CD4-positive, alpha-beta T cell (primary cell): ENCODE measurements around the gene NCKAP5. TPM values are rescaled to one million over a fixed set of nuclear protein-coding genes. Genes with fewer than 3 reads are reported as not detected.

Experiments used
- ATAC-seq: fragments of 200-7000 bp; cut with Tn5 transposase; one replicate; pipeline ENCODE4 v1.10.0; 2022; ENCODE audit warnings: mild to moderate bottlenecking; ENCODE audit not compliant: poor library complexity
- CTCF ChIA-PET: fragments of 350-600 bp; sonication (Branson Sonifier 250); formaldehyde crosslinking; loops from one replicate; lab custom pipeline; 2021; ENCODE audit warnings: antibody characterized with exemption, inconsistent platforms; lab: Charles Lee
- POLR2A ChIA-PET: fragments of 350-600 bp; sonication (Branson Sonifier 250); formaldehyde crosslinking; loops from one replicate; lab custom pipeline; 2021; ENCODE audit warnings: antibody characterized with exemption, inconsistent platforms; lab: Charles Lee
- DNase-seq, 14 experiments: peaks; one replicate each; pipeline ENCODE4 v3.0.0-alpha.2; 2013 to 2020; ENCODE audit warnings: mixed read lengths in 2 of 14
- H3K27ac ChIP-seq, 2 donors: one replicate each; pipeline versions ENCODE4 v1.5.1 to v1.7.0; 2013; ENCODE audit warnings: low read length in 2 of 2, low read depth in 1 of 2, mild to moderate bottlenecking in 1 of 2
- H3K27me3 ChIP-seq, 2 experiments: 1 replicate in 1 of 2; 2 replicates in 1 of 2; pipeline versions ENCODE4 v1.6.1 to v1.7.0; 2013; ENCODE audit warnings: low read length in 2 of 2, control low read depth in 1 of 2, mild to moderate bottlenecking in 1 of 2, moderate library complexity in 1 of 2; ENCODE audit not compliant: insufficient read depth in 2 of 2, control insufficient read depth in 1 of 2
- H3K36me3 ChIP-seq: one replicate; pipeline ENCODE4 v1.6.1; 2013; ENCODE audit warnings: low read length, control low read depth; ENCODE audit not compliant: insufficient read depth
- H3K4me1 ChIP-seq: one replicate; pipeline ENCODE4 v1.6.1; 2013; ENCODE audit warnings: low read length, control low read depth; ENCODE audit not compliant: insufficient read depth
- H3K4me3 ChIP-seq: one replicate; pipeline ENCODE4 v1.5.1; 2013; ENCODE audit warnings: mild to moderate bottlenecking, low read length, moderate library complexity
- H3K9me3 ChIP-seq, 2 experiments: 1 replicate in 1 of 2; 2 replicates in 1 of 2; pipeline versions ENCODE4 v1.6.1 to v1.7.0; 2013; ENCODE audit warnings: low read length in 2 of 2, mild to moderate bottlenecking in 2 of 2, control low read depth in 1 of 2, moderate library complexity in 1 of 2; ENCODE audit not compliant: control insufficient read depth in 1 of 2, insufficient read depth in 1 of 2
- H3K27ac Mint-ChIP-seq: one replicate; pipeline ENCODE4 v1.8.0; 2020; ENCODE audit warnings: mixed read lengths
- H3K27me3 Mint-ChIP-seq: one replicate; pipeline ENCODE4 v1.8.0; 2021; ENCODE audit warnings: mixed read lengths
- H3K36me3 Mint-ChIP-seq: one replicate; pipeline ENCODE4 v1.8.0; 2021; ENCODE audit warnings: low read depth, mixed read lengths
- H3K4me1 Mint-ChIP-seq: one replicate; pipeline ENCODE4 v1.8.0; 2021; ENCODE audit warnings: low read depth, mixed read lengths
- H3K4me3 Mint-ChIP-seq: one replicate; pipeline ENCODE4 v1.8.0; 2020; ENCODE audit warnings: mild to moderate bottlenecking, mixed read lengths
- H3K9me3 Mint-ChIP-seq: one replicate; pipeline ENCODE4 v1.8.0; 2020; ENCODE audit warnings: mixed read lengths
- CTCF ChIP-seq: fragments of 200-600 bp; IDR thresholded peaks from one replicate; pipeline ENCODE4 v1.8.0; 2022; ENCODE audit warnings: antibody characterized with exemption, mild to moderate bottlenecking
- intact Hi-C, 2 experiments: fragments of 100-400 bp; cut with DNase I in 1 of 2; cut with micrococcal nuclease in 1 of 2; formaldehyde crosslinking; loops; one replicate each; pipeline versions ENCODE4 v1.15.1 to v1.9.0; 2023 to 2025; cut with DNase I, micrococcal nuclease
- total RNA-seq, 174 experiments: library from RNA in 2 of 174; stranded (reverse) in 2 of 174; gene quantifications; one replicate each; pipeline ENCODE4 v1.2.3 and lab custom pipeline; 2021 to 2026

The NCKAP5 gene
- total RNA-seq, 2 experiments from 2014 or later: not detected

- no peak for DNase-seq
- TF ChIP-seq CTCF: no peak
- Histone ChIP-seq H3K27me3 (no peaks in the 10 kb centered on the region), H3K4me3 (no peak overlapping the region), H3K36me3 (no peaks in the 10 kb centered on the region), H3K27ac (no peak overlapping the region), H3K4me1 (no peaks in the 10 kb centered on the region), H3K9me3 (no peaks in the 10 kb centered on the region)
- no peak for ATAC-seq
- CTCF ChIA-PET: no interaction called here
- Mint-ChIP-seq H3K36me3 (no peaks in the 10 kb centered on the region), H3K27ac (no peak overlapping the region), H3K4me1 (no peaks in the 10 kb centered on the region), H3K9me3 (peaks cover 2% of the 10 kb centered on the region), H3K4me3 (no peak overlapping the region), H3K27me3 (no peaks in the 10 kb centered on the region)
- POLR2A ChIA-PET: no interaction called here
- intact Hi-C loops: no loop called here
Measured at GRCh38 chr2:133552821-133553220, 15.4 kb downstream of the NCKAP5 start.

GRCh38 chr2:133541797-133542196 is 26.5 kb downstream of the NCKAP5 start:
- no peak overlapping the region for H3K4me3 ChIP-seq
- no peaks in the 10 kb centered on the region for H3K4me1 Mint-ChIP-seq
- intact Hi-C loops: no loop called here
- ATAC-seq (no peak), DNase-seq (no peak)
- H3K4me1 ChIP-seq: no peaks in the 10 kb centered on the region
- no peaks in the 10 kb centered on the region for H3K27me3 Mint-ChIP-seq
- CTCF ChIA-PET: no interaction called here
- TF ChIP-seq CTCF: no peak
- POLR2A ChIA-PET: no interaction called here
- no peaks in the 10 kb centered on the region for H3K36me3 Mint-ChIP-seq
- peaks cover 0 to 5% of the 10 kb centered on the region in 2 experiments for H3K9me3 ChIP-seq
- no peak overlapping the region for H3K4me3 Mint-ChIP-seq
- no peaks in the 10 kb centered on the region for H3K27me3 ChIP-seq
- H3K9me3 Mint-ChIP-seq: peaks cover 4% of the 10 kb centered on the region
- H3K27ac Mint-ChIP-seq: no peak overlapping the region
- no peak overlapping the region for H3K27ac ChIP-seq
- no peaks in the 10 kb centered on the region for H3K36me3 ChIP-seq

- H3K4me1 Mint-ChIP-seq: no peaks in the 10 kb centered on the region
- CTCF ChIA-PET: no interaction called here
Measured at GRCh38 chr2:133541376-133541775, 26.9 kb downstream of the NCKAP5 start.

More at GRCh38 chr2:133541376-133541775, 26.9 kb downstream of the NCKAP5 start:
- ATAC-seq (no peak), DNase-seq (no peak)
- H3K36me3 Mint-ChIP-seq: no peaks in the 10 kb centered on the region
- Histone ChIP-seq H3K27me3 (no peaks in the 10 kb centered on the region), H3K9me3 (peaks cover 0 to 3% of the 10 kb centered on the region in 2 experiments), H3K4me1 (no peaks in the 10 kb centered on the region), H3K27ac (no peak overlapping the region), H3K4me3 (no peak overlapping the region), H3K36me3 (no peaks in the 10 kb centered on the region)
- no peak for TF ChIP-seq CTCF
- no peak overlapping the region for H3K27ac Mint-ChIP-seq
- POLR2A ChIA-PET: no interaction called here
- H3K4me3 Mint-ChIP-seq: no peak overlapping the region
- no peaks in the 10 kb centered on the region for H3K27me3 Mint-ChIP-seq
- peaks cover 4% of the 10 kb centered on the region for H3K9me3 Mint-ChIP-seq
- intact Hi-C loops: no loop called here
